COLO829 (cell line): ENCODE measurements around the gene TRIP6.
"Not testable (repeated sequence)": the region's sequence is repeated elsewhere in the genome, so short reads cannot be mapped to it uniquely, and the experiment has no call there.

Experiments used
- DNase-seq: peaks from one replicate; pipeline ENCODE4 v3.0.0; 2012; ENCODE audit warnings: low spot score

The TRIP6 gene

GRCh38 chr7:100839361-100839760 is 27.8 kb upstream of the TRIP6 start:
- DNase-seq: no peak

- DNase-seq: no peak
These were observed 26.6 kb upstream of the TRIP6 start for GRCh38 chr7:100840470-100841100.

- DNase-seq: no peak
These were observed 19.8 kb upstream of the TRIP6 start for GRCh38 chr7:100847360-100847759.

GRCh38 chr7:100852048-100852872 is 14.9 kb upstream of the TRIP6 start, which contains the start of gene SLC12A9:
Gene SLC12A9 (plus strand): TSS chr7:100852713. CDS start chr7:100854198, 1,485 bp downstream.
- peak; percentile 97 for DNase-seq

- no peak for DNase-seq
These were observed 12.9 kb upstream of the TRIP6 start for GRCh38 chr7:100854146-100854895.

GRCh38 chr7:100854899-100855298 is 12.3 kb upstream of the TRIP6 start:
- not testable (repeated sequence) for DNase-seq

- no peak for DNase-seq
These were observed 11.7 kb upstream of the TRIP6 start for GRCh38 chr7:100855515-100855914.

GRCh38 chr7:100856871-100857282 is 10.3 kb upstream of the TRIP6 start:
- DNase-seq: no peak

- DNase-seq: no peak
These were observed 7.3 kb upstream of the TRIP6 start for GRCh38 chr7:100859856-100860255.

GRCh38 chr7:100860702-100861615 is 6.2 kb upstream of the TRIP6 start:
- no peak for DNase-seq

GRCh38 chr7:100861616-100861985 is 5.6 kb upstream of the TRIP6 start:
- no peak for DNase-seq

GRCh38 chr7:100863406-100863950 is 3.7 kb upstream of the TRIP6 start:
- DNase-seq: peak; percentile 70

GRCh38 chr7:100864263-100864845 is 2.8 kb upstream of the TRIP6 start:
- DNase-seq: no peak

GRCh38 chr7:100865372-100865911 is 1.7 kb upstream of the TRIP6 start:
- DNase-seq: no peak

GRCh38 chr7:100865938-100866728 is 1.1 kb upstream of the TRIP6 start:
- DNase-seq: no peak

GRCh38 chr7:100866729-100867039 is 503 bp upstream of the TRIP6 start:
- DNase-seq: no peak

GRCh38 chr7:100867776-100868485 is 744 bp downstream of the TRIP6 start:
- DNase-seq: no peak

GRCh38 chr7:100873599-100874299 is 6.6 kb downstream of the TRIP6 start:
- no peak for DNase-seq

GRCh38 chr7:100874300-100874576 is 7.1 kb downstream of the TRIP6 start:
- no peak for DNase-seq
